SK-N-SH treated with all-trans-retinoic acid at 6 μM for 48 hours (cell line): ENCODE results near the gene AQP3.

ENCODE experiments used
- ATAC-seq: fragments of 200-7000 bp; cut with Tn5 transposase; 3 replicates; pipeline ENCODE4 v1.9.1; 2020; ENCODE audit warnings: mild to moderate bottlenecking, moderate library complexity
- ARNTL ChIP-seq: fragments of 450-650 bp; formaldehyde crosslinking; IDR thresholded peaks from 2 replicates; pipeline ENCODE4 v1.5.0; 2020; ENCODE audit warnings: low read depth, mild to moderate bottlenecking, moderate library complexity, borderline replicate concordance
- BACH2 ChIP-seq: fragments of 250-450 bp; sonication (Bioruptor Pico); IDR thresholded peaks from 2 replicates; pipeline ENCODE4 v1.9.0; 2021; ENCODE audit warnings: mild to moderate bottlenecking, borderline replicate concordance
- CSDC2 ChIP-seq: fragments of 250-450 bp; sonication (Bioruptor Pico); IDR thresholded peaks from 2 replicates; pipeline ENCODE4 v1.5.0; 2020; ENCODE audit warnings: mild to moderate bottlenecking, moderate library complexity
- ESRRG ChIP-seq: fragments of 250-450 bp; sonication (Bioruptor Pico); IDR thresholded peaks from 2 replicates; pipeline ENCODE4 v1.6.1; 2021; ENCODE audit warnings: mild to moderate bottlenecking
- GLIS3 ChIP-seq: fragments of 250-450 bp; sonication (Bioruptor Pico); IDR thresholded peaks from 2 replicates; pipeline ENCODE4 v1.5.0; 2020; ENCODE audit warnings: mild to moderate bottlenecking, moderate library complexity
- ISL1 ChIP-seq: fragments of 250-450 bp; sonication (Bioruptor Pico); IDR thresholded peaks from 2 replicates; pipeline ENCODE4 v2.1.2; 2022; ENCODE audit warnings: mild to moderate bottlenecking, moderate library complexity
- OSR1 ChIP-seq: fragments of 250-450 bp; sonication (Bioruptor Pico); IDR thresholded peaks from 2 replicates; pipeline ENCODE4 v1.8.0; 2022; ENCODE audit warnings: moderate library complexity, mild to moderate bottlenecking, inconsistent platforms
- PPARA ChIP-seq: fragments of 250-450 bp; sonication (Bioruptor Pico); IDR thresholded peaks from 2 replicates; pipeline ENCODE4 v1.5.0; 2020; ENCODE audit warnings: mild to moderate bottlenecking, borderline replicate concordance
- RARB ChIP-seq: fragments of 250-450 bp; sonication (Bioruptor Pico); IDR thresholded peaks from 2 replicates; pipeline ENCODE4 v1.8.0; 2021; ENCODE audit warnings: mild to moderate bottlenecking, moderate library complexity
- SNAI2 ChIP-seq: fragments of 250-450 bp; sonication (Bioruptor Pico); IDR thresholded peaks from 2 replicates; pipeline ENCODE4 v1.5.0; 2020; ENCODE audit warnings: mild to moderate bottlenecking, moderate library complexity
- TCF4 ChIP-seq: fragments of 250-450 bp; sonication (Bioruptor Pico); IDR thresholded peaks from 2 replicates; pipeline ENCODE4 v1.8.0; 2021; ENCODE audit warnings: mild to moderate bottlenecking, moderate library complexity, borderline replicate concordance
- TOX ChIP-seq: fragments of 250-450 bp; sonication (Bioruptor Pico); IDR thresholded peaks from 2 replicates; pipeline ENCODE4 v1.8.0; 2021; ENCODE audit warnings: mild to moderate bottlenecking, moderate library complexity, borderline replicate concordance
- TSHZ2 ChIP-seq: fragments of 250-450 bp; sonication (Bioruptor Pico); IDR thresholded peaks from 2 replicates; pipeline ENCODE4 v1.5.0; 2020; ENCODE audit warnings: mild to moderate bottlenecking, moderate library complexity
- ZC3H10 ChIP-seq: fragments of 250-450 bp; sonication (Bioruptor Pico); IDR thresholded peaks from 2 replicates; pipeline ENCODE4 v1.5.1; 2021; ENCODE audit warnings: mild to moderate bottlenecking, moderate library complexity
- ZFP3 ChIP-seq: fragments of 250-450 bp; sonication (Bioruptor Pico); IDR thresholded peaks from 2 replicates; pipeline ENCODE4 v1.5.0; 2020; ENCODE audit warnings: mild to moderate bottlenecking, moderate library complexity
- ZFP30 ChIP-seq: fragments of 450-650 bp; formaldehyde crosslinking; IDR thresholded peaks from 2 replicates; pipeline ENCODE4 v1.5.0; 2022; ENCODE audit warnings: mild to moderate bottlenecking, moderate library complexity
- ZNF565 ChIP-seq: fragments of 450-650 bp; formaldehyde crosslinking; conservative IDR thresholded peaks from 2 replicates; pipeline ENCODE4 v1.5.0; 2020; ENCODE audit warnings: low read depth, mild to moderate bottlenecking, moderate library complexity
- ZNF70 ChIP-seq: fragments of 450-650 bp; formaldehyde crosslinking; IDR thresholded peaks from 2 replicates; pipeline ENCODE4 v1.5.0; 2020; ENCODE audit warnings: mild to moderate bottlenecking, moderate library complexity
- ZNF8 ChIP-seq: fragments of 450-650 bp; formaldehyde crosslinking; IDR thresholded peaks from 2 replicates; pipeline ENCODE4 v1.5.0; 2020; ENCODE audit warnings: mild to moderate bottlenecking, moderate library complexity
- TF ChIP-seq, protein P1 (sequence below): fragments of 250-450 bp; sonication (Bioruptor Pico); IDR thresholded peaks from 2 replicates; pipeline ENCODE4 v1.8.0; 2020; ENCODE audit warnings: mild to moderate bottlenecking, moderate library complexity, borderline replicate concordance

AQP3 gene

DNA sequence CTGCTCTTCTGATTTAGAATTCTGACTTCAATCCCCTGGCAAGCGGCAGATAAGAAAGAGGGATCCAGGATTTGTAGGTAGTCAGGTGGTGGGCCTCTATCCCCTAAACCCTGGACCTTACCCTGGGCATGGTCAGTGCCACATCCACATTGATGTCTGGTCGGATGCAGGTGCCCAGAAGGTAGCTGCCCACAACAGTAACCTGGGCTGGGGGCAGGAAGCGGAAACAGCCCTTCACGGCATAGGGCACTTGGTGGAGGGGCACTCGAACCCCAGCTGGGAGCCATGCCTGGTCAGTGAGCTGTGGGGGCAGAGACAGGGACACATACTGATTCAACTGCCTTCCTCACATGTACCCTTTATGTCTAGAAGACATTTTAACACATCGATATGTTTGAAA lies 22.5 kb upstream of the AQP3 start (continued):
- TF ChIP-seq GLIS3 (CRISPR knock-in tag) (no peak), ZNF8 (CRISPR knock-in tag) (no peak), TSHZ2 (CRISPR knock-in tag) (no peak), OSR1 (CRISPR knock-in tag) (no peak), ZNF70 (CRISPR knock-in tag) (no peak), ZFP3 (CRISPR knock-in tag) (no peak), ZFP30 (CRISPR knock-in tag) (no peak), RARB (CRISPR knock-in tag) (no peak), ZNF565 (no peak)
- TF ChIP-seq, protein P1, sequence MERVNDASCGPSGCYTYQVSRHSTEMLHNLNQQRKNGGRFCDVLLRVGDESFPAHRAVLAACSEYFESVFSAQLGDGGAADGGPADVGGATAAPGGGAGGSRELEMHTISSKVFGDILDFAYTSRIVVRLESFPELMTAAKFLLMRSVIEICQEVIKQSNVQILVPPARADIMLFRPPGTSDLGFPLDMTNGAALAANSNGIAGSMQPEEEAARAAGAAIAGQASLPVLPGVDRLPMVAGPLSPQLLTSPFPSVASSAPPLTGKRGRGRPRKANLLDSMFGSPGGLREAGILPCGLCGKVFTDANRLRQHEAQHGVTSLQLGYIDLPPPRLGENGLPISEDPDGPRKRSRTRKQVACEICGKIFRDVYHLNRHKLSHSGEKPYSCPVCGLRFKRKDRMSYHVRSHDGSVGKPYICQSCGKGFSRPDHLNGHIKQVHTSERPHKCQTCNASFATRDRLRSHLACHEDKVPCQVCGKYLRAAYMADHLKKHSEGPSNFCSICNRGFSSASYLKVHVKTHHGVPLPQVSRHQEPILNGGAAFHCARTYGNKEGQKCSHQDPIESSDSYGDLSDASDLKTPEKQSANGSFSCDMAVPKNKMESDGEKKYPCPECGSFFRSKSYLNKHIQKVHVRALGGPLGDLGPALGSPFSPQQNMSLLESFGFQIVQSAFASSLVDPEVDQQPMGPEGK (CRISPR knock-in tag) = no peak

GRCh38 chr9:33468797-33469621 lies 21.6 kb upstream of the AQP3 start:
- TF ChIP-seq ZC3H10 (CRISPR knock-in tag) = no peak
- TF ChIP-seq TOX = no peak
- TF ChIP-seq SNAI2 (CRISPR knock-in tag) = no peak
- TF ChIP-seq, protein P1 (CRISPR knock-in tag) = no peak
- no peak for TF ChIP-seq ISL1 (CRISPR knock-in tag)
- no peak for TF ChIP-seq TCF4 (CRISPR knock-in tag)
- no peak for TF ChIP-seq PPARA
- TF ChIP-seq OSR1 (CRISPR knock-in tag) = no peak
- TF ChIP-seq, all 23 proteins: peak for 0
- ATAC-seq = no peak

GRCh38 chr9:33468215-33468730 lies 20.9 kb upstream of the AQP3 start:
- TF ChIP-seq, protein P1 (CRISPR knock-in tag) = no peak
- no peak for TF ChIP-seq ZC3H10 (CRISPR knock-in tag)
- TF ChIP-seq BACH2 (CRISPR knock-in tag) = no peak
- TF ChIP-seq ARNTL = no peak
- TF ChIP-seq TOX = no peak
- TF ChIP-seq ZNF70 (CRISPR knock-in tag) = no peak
- TF ChIP-seq CSDC2 (CRISPR knock-in tag) = no peak
- no peak for TF ChIP-seq ISL1 (CRISPR knock-in tag)
- TF ChIP-seq, all 23 proteins: peak for 0
- no peak for ATAC-seq

DNA sequence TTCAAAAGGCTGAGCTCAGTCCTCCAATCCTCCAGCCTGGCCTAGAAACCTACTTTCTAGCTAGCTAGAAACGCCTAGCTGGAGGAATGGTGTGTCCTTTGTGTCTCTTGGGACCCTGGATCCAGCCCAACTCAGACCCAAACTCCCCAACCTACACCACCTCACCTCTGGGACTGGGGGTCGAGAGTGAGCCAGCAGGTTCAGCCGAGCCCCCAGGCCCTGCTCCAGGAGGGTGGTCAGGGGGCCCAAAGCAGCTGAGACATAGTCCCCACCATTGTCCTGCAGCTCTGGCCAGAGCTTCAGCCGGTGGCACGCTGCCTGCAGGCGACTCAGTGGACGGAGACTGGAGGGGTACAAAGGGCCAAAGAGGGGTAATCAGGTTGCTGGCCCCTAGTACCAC lies 20.1 kb upstream of the AQP3 start:
- no peak for ATAC-seq
- TF ChIP-seq, protein P1 (CRISPR knock-in tag) = no peak
- TF ChIP-seq ZNF565 (no peak), ZFP30 (CRISPR knock-in tag) (no peak), ZNF70 (CRISPR knock-in tag) (no peak), ISL1 (CRISPR knock-in tag) (no peak), RARB (CRISPR knock-in tag) (no peak), SNAI2 (CRISPR knock-in tag) (no peak), ARNTL (no peak), PPARA (no peak), TSHZ2 (CRISPR knock-in tag) (no peak), ESRRG (CRISPR knock-in tag) (no peak), ZFP3 (CRISPR knock-in tag) (no peak)
